SU-DHL-6 (cell line): ENCODE measurements around the gene HHAT.

Source experiments
- H2AFZ ChIP-seq: fragments of 200-600 bp; sonication (generic); 2 replicates; pipeline ENCODE4 v1.6.1; 2014; ENCODE audit warnings: low read depth, mild to moderate bottlenecking, moderate library complexity, mixed read lengths, antibody characterized with exemption, low read length; ENCODE audit not compliant: severe bottlenecking
- H3F3A ChIP-seq: fragments of 200-600 bp; shearing (Covaris generic); 2 replicates; pipeline ENCODE4 v1.6.0; 2016; ENCODE audit warnings: antibody characterized with exemption, mild to moderate bottlenecking; ENCODE audit not compliant: insufficient read depth
- H3K27ac ChIP-seq: fragments of 200-600 bp; sonication (generic); 2 replicates; pipeline ENCODE4 v1.5.1; 2016; ENCODE audit warnings: low read depth, mild to moderate bottlenecking, low read length, moderate library complexity, mixed read lengths
- H3K27me3 ChIP-seq: fragments of 200-600 bp; sonication (generic), shearing (Covaris generic); 2 replicates; pipeline ENCODE4 v1.6.0; 2014; ENCODE audit warnings: mild to moderate bottlenecking, low read length
- H3K36me3 ChIP-seq: fragments of 200-600 bp; sonication (generic); 2 replicates; pipeline ENCODE4 v1.6.1; 2014; ENCODE audit warnings: mild to moderate bottlenecking, low read length, mixed read lengths
- H3K4me2 ChIP-seq: fragments of 300-600, 200-600 bp; shearing (Covaris generic), sonication (generic); 2 replicates; pipeline ENCODE4 v1.6.0; 2014; ENCODE audit warnings: low read length, low read depth, mild to moderate bottlenecking; ENCODE audit not compliant: poor library complexity, severe bottlenecking
- H3K4me3 ChIP-seq: fragments of 200-600 bp; sonication (generic); 2 replicates; pipeline ENCODE4 v1.5.1; 2014; ENCODE audit warnings: antibody characterized with exemption, low read length, mild to moderate bottlenecking, mixed read lengths; ENCODE audit not compliant: insufficient read depth, poor library complexity, severe bottlenecking
- H3K79me2 ChIP-seq: fragments of 200-600 bp; sonication (generic); 2 replicates; pipeline ENCODE4 v1.6.1; 2014; ENCODE audit warnings: mild to moderate bottlenecking, low read length, moderate library complexity; ENCODE audit not compliant: insufficient read depth
- H3K9ac ChIP-seq: fragments of 200-600 bp; sonication (generic); 2 replicates; pipeline ENCODE4 v1.7.0; 2014; ENCODE audit warnings: mild to moderate bottlenecking, low read length
- H3K9me2 ChIP-seq: fragments of 200-600 bp; sonication (generic); replicated peaks from 2 replicates; pipeline ENCODE4 v1.6.1; 2014; ENCODE audit warnings: low read length; ENCODE audit not compliant: insufficient read depth
- H3K9me3 ChIP-seq: fragments of 200-600 bp; sonication (generic); 2 replicates; pipeline ENCODE4 v1.6.1; 2014; ENCODE audit warnings: low read length, mixed read lengths; ENCODE audit not compliant: insufficient read depth
- H4K20me1 ChIP-seq: fragments of 200-600 bp; sonication (generic); 2 replicates; pipeline ENCODE4 v1.6.1; 2014; ENCODE audit warnings: low read depth, mild to moderate bottlenecking, antibody characterized with exemption, low read length, moderate library complexity, mixed read lengths
- EZH2phosphoT487 ChIP-seq: fragments of 200-600 bp; sonication (generic), shearing (Covaris generic); conservative IDR thresholded peaks from 2 replicates; pipeline ENCODE4 v1.6.1; 2018; ENCODE audit warnings: mild to moderate bottlenecking, antibody characterized with exemption, low read length, moderate library complexity, mixed read lengths
- TF ChIP-seq, protein P1 (sequence below): fragments of 200-600 bp; sonication (generic); IDR thresholded peaks from one replicate; pipeline ENCODE4 v1.5.1; 2017; ENCODE audit warnings: antibody characterized with exemption, mild to moderate bottlenecking, low read length, moderate library complexity; ENCODE audit not compliant: insufficient read depth, poor library complexity, severe bottlenecking

Gene HHAT

DNA sequence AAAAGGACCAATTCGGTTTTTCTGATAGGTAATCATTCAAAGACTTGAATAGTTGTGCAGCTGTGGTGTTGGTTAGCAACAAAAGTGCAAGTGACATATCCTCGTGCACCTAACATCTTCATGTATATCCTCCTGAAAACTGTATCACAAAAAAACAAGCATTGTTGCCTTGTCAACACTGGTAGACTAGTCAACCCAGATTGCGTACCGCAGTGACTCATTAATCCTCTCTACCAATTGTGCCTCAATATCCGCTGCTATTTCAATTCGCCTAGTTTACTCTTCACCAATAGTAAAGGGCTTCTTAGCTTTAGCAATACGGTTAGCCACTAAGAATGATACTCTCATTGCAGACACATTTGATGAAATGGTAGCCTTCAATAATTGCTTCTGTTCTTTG, 3.5 kb downstream of the HHAT start:
- H3K4me3 ChIP-seq, result no peak overlapping the region
- H4K20me1 ChIP-seq, result no peaks in the 10 kb centered on the region
- no peak overlapping the region for H3K4me2 ChIP-seq
- H3K79me2 ChIP-seq, result no peaks in the 10 kb centered on the region
- no peak overlapping the region for H2AFZ ChIP-seq
- no peak overlapping the region for H3K9ac ChIP-seq
- no peaks in the 10 kb centered on the region; the same call in 1 of the 2 replicates for H3K27me3 ChIP-seq
- peaks cover 5% of the 10 kb centered on the region; the same call in 1 of the 2 replicates for H3F3A ChIP-seq
- H3K27ac ChIP-seq, result no peak overlapping the region
- H3K9me2 ChIP-seq, result no peaks in the 10 kb centered on the region
- H3K36me3 ChIP-seq, result no peaks in the 10 kb centered on the region
- TF ChIP-seq, protein P1, sequence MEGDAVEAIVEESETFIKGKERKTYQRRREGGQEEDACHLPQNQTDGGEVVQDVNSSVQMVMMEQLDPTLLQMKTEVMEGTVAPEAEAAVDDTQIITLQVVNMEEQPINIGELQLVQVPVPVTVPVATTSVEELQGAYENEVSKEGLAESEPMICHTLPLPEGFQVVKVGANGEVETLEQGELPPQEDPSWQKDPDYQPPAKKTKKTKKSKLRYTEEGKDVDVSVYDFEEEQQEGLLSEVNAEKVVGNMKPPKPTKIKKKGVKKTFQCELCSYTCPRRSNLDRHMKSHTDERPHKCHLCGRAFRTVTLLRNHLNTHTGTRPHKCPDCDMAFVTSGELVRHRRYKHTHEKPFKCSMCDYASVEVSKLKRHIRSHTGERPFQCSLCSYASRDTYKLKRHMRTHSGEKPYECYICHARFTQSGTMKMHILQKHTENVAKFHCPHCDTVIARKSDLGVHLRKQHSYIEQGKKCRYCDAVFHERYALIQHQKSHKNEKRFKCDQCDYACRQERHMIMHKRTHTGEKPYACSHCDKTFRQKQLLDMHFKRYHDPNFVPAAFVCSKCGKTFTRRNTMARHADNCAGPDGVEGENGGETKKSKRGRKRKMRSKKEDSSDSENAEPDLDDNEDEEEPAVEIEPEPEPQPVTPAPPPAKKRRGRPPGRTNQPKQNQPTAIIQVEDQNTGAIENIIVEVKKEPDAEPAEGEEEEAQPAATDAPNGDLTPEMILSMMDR, result no peak
- TF ChIP-seq EZH2phosphoT487, result no peak
- no peaks in the 10 kb centered on the region for H3K9me3 ChIP-seq

DNA sequence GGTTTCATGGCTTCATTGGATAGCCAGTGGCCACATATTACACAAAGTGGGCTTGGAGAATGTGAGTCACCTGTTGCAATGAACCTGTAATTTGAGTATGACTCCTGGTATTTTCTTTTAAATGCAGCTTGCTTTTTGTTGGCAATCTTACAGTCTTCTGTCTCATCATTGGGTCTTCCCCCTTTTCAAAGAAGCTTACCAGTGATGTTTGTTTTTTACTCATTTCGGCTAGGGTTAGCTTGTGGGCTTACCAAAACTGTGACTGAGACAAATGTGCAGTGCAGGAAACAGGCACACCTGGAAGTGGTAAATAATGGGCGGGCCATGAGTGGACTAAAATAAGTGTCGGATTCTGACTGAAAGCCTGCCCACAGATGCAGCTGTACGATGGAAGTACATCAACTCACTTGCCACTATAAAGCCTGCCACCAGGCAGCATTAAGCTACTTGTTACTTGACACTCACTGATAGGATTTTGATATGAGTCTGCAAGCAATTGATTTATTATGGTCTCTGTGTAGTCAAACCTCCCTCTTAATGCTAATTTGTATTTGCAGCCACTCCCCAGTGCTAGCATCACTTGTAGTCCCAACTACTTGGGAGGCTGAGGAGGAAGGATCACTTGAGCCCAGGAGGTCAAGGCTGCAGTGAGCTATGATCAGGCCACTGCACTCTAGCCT, 4.2 kb downstream of the HHAT start:
- no peak overlapping the region for H3K4me3 ChIP-seq
- TF ChIP-seq, protein P1, result no peak
- TF ChIP-seq EZH2phosphoT487, result no peak
- H3K4me2 ChIP-seq, result no peak overlapping the region
- H4K20me1 ChIP-seq, result no peaks in the 10 kb centered on the region
- no peaks in the 10 kb centered on the region; the same call in 1 of the 2 replicates for H3K27me3 ChIP-seq
- no peaks in the 10 kb centered on the region for H3K9me3 ChIP-seq
- no peak overlapping the region for H2AFZ ChIP-seq
- H3K9me2 ChIP-seq, result no peaks in the 10 kb centered on the region
- H3K9ac ChIP-seq, result no peak overlapping the region
- peaks cover 5% of the 10 kb centered on the region; the same call in 1 of the 2 replicates for H3F3A ChIP-seq
- H3K36me3 ChIP-seq, result no peaks in the 10 kb centered on the region
- no peak overlapping the region for H3K27ac ChIP-seq
- H3K79me2 ChIP-seq, result no peaks in the 10 kb centered on the region

DNA sequence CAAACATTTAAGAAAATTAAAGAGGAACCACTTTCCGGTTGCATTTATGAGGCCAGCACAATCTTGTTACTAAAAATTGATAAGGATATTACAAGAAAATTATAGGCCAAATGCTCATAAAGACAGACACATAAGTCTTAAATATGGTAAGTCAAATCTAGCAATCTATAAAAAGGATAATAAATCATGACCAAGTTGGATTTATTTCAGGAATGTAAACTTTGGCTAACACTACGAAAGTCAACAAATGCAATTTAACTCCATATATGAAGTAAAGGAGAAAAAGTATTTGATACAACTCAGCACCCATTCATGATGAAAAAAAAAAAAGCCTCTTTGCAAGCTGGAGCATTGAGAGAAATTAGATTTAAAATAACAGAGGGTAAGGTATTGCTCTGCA, 6.3 kb downstream of the HHAT start:
- no peak overlapping the region for H3K4me3 ChIP-seq
- no peaks in the 10 kb centered on the region for H3K9me2 ChIP-seq
- TF ChIP-seq, protein P1, result no peak
- TF ChIP-seq EZH2phosphoT487, result no peak
- no peak overlapping the region for H3K4me2 ChIP-seq
- no peaks in the 10 kb centered on the region for H4K20me1 ChIP-seq
- H3K9ac ChIP-seq, result no peak overlapping the region
- H3K79me2 ChIP-seq, result no peaks in the 10 kb centered on the region
- H2AFZ ChIP-seq, result no peak overlapping the region
- no peaks in the 10 kb centered on the region for H3K27me3 ChIP-seq
- no peaks in the 10 kb centered on the region for H3K9me3 ChIP-seq
- no peaks in the 10 kb centered on the region for H3F3A ChIP-seq
- no peaks in the 10 kb centered on the region for H3K36me3 ChIP-seq
- H3K27ac ChIP-seq, result no peak overlapping the region
